ENCODE data around the gene FBXL20.

DNA sequence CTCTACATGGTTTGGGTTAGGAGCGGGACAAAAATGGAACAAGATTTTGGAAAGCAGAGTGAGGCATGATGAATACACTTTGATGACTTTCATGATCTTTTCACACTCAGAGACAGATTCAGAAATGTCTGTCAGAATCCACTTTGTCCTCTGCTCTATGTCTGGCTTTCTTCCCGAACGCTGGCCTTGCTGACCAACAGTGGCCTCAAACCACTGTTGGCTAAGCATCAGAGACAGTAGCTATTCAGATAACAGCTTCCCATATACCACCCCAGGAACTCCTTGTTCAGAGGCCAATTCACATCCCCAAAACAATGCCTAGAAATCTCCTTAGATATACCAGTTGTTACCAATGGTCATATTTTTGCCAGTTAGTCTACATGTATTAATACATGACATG is 40.9 kb downstream of the FBXL20 start:
- TF ChIP-seq, protein P1, sequence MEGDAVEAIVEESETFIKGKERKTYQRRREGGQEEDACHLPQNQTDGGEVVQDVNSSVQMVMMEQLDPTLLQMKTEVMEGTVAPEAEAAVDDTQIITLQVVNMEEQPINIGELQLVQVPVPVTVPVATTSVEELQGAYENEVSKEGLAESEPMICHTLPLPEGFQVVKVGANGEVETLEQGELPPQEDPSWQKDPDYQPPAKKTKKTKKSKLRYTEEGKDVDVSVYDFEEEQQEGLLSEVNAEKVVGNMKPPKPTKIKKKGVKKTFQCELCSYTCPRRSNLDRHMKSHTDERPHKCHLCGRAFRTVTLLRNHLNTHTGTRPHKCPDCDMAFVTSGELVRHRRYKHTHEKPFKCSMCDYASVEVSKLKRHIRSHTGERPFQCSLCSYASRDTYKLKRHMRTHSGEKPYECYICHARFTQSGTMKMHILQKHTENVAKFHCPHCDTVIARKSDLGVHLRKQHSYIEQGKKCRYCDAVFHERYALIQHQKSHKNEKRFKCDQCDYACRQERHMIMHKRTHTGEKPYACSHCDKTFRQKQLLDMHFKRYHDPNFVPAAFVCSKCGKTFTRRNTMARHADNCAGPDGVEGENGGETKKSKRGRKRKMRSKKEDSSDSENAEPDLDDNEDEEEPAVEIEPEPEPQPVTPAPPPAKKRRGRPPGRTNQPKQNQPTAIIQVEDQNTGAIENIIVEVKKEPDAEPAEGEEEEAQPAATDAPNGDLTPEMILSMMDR (IDR thresholded peaks at IDR 0.05), result no peak
- TF ChIP-seq POLR2A (IDR thresholded peaks at IDR 0.05), result no peak
